ENCODE results near the gene RAMP1.
A peak's percentile ranks its signal among the peaks of the same experiment; 100 is the strongest.
"Not testable (repeated sequence)": the region's sequence is repeated elsewhere in the genome, so short reads cannot be mapped to it uniquely, and the experiment has no call there.

The RAMP1 gene

DNA sequence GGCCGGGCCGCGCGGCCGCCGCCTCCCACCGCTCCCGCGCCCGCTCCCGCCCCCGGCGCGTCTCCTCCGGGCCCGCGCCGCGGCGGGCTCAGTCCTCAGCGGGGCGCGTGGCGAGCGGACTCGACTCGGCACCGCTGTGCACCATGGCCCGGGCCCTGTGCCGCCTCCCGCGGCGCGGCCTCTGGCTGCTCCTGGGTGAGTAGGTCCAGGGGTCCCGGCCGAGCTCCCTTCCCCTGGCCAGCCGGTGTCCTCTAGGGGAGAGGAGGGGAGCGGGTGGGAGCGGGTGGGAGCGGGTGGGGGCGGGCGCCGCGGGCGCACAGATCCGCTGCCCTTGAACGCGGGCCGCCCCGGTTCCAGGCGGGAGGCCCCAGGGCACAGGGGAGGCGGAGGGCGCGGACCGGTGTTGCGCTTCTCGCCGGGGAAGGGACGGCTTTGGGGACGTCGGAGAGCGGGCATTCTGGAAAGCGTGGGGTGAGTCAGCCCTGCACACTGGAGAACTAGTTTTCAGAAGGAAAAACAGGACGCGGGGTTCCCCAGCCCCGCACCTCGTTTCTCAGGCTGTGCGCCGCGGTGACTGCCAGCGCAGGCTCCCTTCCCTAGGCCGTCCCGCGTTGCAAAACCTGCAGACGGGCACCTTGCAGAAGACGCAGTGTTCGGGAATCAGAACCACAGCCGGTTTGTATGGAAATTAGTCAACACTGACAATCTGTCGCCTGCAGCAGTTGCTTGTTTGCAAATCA is at the start of gene RAMP1:
Gene RAMP1 (plus strand): TSS at position 91 of the 740 bp plus-strand sequence. CDS start 53 bp downstream, at position 144.
- peak; percentile 10 for DNase-seq (ENCODE audit: low spot score)

DNA sequence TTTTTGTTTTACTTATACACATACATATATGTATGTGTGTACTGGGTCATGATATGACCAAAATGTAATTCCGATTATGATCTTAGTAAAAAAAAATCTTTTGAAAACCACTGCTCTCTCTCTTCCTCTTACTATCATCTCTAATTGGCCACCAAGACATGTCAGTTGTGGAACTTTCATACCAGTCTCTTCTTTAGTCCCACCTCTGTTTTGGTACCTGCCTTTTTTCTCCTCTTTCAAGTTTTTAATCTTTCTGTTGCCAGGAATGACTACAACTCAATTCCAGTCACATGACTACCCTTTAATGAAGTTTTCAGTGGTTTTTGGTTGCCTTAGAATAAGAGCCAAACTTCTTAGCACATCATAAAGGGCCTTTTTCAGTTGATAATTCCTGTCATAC is 43.8 kb upstream of the RAMP1 start:
- no peak for DNase-seq (ENCODE audit: low spot score)

DNA sequence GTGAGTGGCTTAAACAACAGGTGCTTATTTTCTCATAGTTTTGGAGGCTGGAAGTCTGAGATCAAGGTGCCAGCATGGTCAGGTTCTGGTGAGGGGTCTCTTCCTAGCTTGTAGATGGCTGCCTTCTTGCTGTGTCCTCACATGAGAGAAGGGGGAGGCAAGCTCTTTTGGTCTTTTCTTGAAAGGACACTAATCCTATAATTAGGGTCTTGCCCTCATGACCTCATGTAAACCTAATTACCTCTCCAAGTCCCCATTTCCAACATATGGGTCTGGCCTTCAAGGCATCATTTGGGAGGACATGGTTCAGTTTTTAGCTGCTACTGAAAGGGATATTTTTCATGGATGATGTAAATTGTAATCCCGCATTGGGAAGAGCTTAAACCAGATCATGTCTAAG is 42.9 kb upstream of the RAMP1 start:
- DNase-seq (ENCODE audit: low spot score): no peak

DNA sequence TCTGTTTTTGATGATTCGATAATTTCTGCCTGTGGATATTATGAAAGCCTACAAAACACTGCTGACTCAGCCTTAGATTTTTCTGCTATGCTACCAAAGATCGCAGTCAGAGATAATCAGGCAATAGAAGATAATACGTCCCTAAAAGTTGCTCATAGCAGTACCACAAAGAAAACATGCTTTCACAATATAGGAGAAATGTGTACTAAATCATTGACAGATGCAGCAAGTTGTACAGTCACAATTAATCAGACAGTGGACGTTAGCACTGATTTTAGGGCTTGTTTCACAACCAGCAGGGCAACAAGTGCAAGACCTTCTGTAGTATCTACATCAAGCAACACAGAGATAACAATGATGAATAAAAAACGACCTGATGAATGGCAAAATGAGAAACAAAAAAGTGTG is 41.4 kb upstream of the RAMP1 start:
- peak; percentile 16 for DNase-seq (ENCODE audit: low spot score)

DNA sequence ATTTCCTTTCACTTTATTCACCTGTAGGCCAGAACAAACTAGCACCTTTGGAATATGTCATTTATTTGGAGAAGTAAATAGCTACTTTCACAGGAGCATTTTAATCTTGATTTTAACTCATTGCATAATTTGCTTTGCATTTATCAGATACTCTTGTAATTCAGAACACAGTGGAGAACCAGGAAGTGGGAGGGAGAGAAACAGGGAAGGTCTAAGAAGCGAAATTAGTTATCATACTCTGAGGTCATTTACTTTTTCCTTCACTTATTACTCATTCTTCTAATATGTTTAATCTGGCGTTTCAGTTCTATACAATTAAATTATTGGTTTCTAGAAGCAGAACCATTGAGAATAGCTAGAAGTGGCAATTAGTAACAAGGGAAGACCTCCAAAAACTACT is 40.2 kb upstream of the RAMP1 start:
- no peak for DNase-seq (ENCODE audit: low spot score)

DNA sequence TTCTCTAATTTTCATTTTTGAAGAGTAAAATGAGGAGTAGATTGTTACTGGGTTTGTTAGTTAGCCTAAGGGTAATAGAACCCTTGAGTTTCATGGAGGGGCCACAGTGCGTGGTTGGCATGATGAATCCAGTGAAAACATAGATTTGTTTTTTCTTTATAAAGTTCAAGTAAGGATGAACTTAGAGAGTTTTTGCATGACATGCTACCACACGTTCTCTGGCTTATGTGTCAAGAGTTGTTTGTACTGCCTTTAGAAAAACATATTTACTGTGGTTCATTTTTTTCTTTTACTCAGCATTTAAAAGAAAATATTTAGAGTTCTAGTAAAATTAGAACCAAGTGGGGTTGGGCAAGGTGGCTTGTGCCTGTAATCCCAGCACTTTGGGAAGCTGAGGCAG is 39.0 kb upstream of the RAMP1 start:
- DNase-seq (ENCODE audit: low spot score): no peak

DNA sequence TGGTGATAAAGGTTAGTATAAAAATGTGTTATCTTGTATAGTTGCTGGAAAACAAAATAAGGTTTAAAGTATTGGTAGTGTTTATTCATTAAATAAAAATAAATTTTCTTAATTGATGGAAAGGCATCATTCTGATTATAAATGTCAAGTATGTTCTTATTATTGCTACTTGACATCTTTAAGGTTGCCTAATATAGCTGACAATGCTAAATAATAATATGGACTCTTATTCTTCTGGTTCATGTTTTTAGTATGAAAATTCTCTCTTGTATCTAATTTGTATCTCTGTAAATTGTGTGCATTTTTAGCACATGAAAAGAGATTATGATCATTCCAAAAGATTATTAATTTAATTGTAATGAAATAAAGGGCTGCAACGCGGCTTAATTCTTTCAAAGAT is 35.9 kb upstream of the RAMP1 start:
- DNase-seq (ENCODE audit: low spot score): no peak

DNA sequence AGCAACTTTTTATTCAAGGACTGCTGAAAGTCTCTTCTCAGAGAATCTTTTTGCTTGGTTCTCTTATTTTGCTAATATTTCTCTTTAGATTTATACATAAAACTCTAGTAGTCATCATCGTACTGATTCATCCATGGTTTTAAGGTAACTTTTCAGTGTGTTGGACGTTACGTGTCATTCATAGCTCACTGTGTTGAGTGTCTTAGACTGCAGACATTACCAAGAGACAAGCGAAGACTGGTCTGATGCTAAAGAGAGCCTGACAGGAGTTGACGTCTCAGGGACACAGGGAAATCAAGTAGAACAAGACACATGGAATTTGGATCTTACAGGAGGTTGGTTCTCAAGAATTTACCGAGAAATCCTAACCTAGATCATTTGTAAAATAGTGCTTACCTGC is 35.3 kb upstream of the RAMP1 start:
- no peak for DNase-seq (ENCODE audit: low spot score)

DNA sequence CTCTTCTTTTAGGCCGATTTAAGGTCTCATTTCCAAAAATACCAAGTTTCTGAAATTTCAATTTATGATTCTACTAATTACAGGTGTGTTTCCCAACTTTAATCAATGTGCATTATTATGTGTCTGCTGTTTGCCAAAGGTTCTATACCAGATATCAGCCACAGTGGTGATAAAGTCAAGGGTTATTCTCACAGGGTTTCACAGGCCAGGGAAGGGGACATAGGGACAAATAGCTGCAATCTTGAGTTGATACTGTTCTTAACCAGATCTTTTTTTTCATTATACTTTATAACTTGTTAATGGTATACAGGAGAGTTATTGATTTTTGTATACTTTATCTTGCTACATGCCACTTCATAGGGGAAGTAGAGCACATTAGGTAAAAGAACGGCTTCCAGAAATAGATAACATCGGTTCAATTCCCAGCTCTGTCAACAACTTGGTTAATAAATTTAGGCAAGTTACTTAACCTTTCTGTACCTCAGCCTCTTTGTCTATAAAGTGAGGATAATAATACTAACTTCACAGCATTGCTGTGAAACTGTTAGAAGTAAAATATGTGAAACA is 31.9 kb upstream of the RAMP1 start:
- no peak for DNase-seq (ENCODE audit: low spot score)

DNA sequence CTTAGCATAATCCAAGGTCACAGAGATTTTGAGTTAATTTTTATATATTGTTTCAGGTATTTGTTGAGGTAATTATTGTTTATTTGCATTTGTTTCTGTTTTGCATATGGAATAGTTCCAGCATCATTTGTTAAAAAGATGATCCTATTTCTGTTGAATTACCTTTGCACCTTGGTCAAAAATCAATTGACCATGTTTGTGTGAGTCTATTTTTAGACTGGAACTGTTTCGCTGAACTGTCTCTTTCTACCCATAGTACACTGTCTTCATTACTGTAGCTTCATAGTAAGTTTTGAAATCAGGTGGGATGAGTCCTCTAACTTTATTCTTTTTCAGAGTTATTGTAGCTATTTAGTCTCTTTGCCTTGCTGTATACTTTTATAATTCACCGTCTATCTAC is 28.9 kb upstream of the RAMP1 start:
- DNase-seq (ENCODE audit: low spot score): no peak

DNA sequence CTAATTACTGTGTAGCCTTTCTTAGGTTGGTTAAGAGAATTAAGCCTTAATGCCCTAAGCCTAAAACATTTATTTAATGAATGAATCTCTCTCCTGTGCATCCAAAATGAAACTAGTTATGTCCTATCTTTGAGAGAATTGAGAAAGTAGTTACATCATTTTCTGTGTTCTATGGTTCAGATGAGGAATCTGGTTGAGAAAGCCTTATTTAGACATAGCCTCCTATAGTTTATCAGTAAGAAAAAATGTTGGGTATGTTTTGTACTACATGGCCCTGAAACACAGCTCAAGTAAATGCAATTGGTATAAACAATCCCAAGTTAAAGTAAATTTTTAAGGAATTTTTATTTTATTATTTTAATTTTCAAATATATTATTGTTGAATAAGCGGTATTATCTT is 25.9 kb upstream of the RAMP1 start:
- no peak for DNase-seq (ENCODE audit: low spot score)

DNA sequence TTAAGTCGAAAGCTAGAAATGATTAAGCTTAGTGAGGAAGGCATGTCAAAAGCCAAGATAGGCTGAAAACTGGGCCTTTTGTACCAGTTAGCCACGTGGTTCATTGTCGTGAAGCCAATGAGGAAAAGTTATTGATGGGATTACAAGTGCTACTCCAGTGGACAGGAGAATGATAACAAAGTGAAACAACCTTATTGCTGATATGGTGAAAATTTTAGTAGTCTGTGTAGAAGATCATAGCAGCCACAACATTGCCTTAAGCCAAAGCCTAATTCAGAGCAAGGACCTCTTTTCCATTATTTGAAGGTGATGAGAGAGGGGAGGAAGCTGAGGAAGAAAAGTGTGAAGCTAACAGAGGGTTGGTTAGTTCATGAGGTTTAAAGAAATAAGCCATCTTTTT is 24.1 kb upstream of the RAMP1 start:
- no peak for DNase-seq (ENCODE audit: low spot score)

DNA sequence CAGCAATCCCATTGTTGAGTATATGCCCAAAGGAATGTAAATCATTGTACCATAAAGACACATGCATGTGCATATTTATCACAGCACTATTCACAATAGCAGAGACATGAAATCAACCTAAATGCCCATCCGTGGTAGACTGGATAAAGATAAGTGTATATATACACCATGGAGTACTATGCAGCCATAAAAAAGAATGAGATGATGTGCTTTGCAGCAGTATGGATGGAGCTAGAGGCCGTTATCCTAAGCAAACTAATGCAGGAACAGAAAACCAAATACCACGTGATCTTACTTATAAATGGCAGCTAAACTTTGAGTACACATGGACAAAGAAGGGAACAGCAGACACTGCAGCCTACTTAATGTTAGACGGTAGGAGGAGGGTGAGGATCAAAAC is 18.4 kb upstream of the RAMP1 start:
- no peak for DNase-seq (ENCODE audit: low spot score)

DNA sequence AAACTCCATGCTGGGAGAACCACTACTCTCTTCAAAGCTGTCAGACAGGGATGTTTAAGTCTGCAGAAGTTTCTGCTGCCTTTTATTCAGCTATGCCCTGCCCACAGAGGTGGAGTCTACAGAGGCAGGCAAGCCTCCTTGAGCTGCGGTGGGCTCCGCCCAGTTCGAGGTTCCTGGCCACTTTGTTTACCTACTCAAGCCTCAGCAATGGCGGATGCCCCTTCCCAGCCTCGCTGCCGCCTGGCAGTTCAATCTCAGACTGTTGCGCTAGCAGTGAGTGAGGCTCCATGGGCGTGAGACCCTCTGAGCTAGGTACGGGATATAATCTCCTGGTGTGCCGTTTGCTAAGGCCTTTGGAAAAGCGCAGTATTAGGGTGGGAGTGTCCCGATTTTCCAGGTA is 10.5 kb upstream of the RAMP1 start:
- DNase-seq (ENCODE audit: low spot score): not testable (repeated sequence)

DNA sequence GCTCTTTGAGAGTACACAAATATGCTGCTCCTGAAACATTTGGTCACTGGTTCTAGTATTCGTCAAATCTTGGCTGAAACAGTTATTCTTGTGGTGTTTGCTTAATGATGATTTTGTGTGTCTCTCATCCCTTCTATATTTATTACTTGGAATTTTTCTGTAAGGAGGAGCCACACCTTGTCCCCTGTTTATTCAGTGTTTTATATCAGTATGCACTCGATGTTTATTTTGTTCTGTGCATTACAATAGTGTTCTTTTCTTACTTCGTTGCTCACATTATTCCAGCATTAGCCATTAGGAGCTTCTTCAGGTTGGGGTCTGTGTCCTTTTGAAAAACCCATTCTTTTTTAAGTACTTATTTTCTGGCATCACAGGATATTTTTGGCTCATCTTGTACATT is 5.1 kb upstream of the RAMP1 start:
- no peak for DNase-seq (ENCODE audit: low spot score)

DNA sequence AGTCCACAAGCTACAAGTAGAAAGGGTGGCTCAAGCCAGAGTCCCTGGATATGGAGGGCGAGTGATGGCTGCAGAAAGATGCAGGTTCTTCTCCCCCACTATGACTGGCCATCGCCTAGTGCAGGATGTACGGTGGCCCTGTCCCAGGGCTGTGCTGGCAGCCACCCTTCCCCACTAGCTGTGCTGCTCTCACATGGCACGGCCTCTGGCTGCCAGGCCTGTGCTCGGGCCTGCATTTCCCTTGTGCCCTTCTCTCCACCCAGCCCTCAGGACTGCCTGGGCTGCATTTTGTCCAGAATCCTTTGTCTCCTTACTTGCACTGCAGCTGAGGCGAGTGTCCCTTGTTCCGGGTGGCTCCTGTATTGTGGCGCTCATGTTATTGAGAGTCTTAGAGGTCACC is 1.6 kb upstream of the RAMP1 start:
- no peak for DNase-seq (ENCODE audit: low spot score)

DNA sequence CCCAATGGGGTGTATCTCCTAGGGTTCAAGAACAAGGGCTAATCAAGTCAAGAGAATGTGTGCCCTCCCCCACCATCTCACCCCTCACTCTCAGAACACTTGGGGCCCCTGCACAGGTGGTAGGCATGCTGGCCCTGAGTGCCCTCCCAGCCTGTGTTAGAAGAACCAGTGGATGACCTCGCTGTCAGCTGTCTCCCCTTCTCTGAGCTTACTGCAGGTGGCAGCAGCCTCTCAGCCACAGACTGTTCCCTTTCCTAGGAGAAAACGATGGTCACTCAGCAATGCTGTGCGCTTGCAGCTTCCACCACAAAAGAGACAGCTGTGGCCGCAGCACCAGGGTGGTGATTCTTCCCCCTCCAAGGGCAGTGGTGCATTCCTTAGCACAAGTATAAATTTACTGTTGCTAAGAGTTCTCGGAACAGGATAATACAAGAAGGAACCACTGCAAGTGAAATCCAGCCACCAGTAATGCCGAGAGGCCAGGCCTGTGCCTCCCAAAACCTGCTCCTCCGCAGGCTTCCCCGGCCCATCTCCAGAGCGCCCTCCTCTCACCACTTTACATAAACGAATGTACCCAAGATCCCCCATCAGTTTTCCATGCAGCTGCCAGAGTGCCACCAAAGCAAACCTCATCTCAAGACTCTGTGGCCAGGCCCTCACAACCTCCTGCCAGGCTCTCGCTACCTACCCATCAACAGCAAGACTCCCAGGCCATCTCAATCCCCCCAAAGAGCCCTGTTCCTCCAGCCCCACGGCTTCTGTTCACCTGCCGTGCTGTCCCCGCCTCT is 935 bp upstream of the RAMP1 start:
- peak; percentile 82 for DNase-seq (ENCODE audit: low spot score)

DNA sequence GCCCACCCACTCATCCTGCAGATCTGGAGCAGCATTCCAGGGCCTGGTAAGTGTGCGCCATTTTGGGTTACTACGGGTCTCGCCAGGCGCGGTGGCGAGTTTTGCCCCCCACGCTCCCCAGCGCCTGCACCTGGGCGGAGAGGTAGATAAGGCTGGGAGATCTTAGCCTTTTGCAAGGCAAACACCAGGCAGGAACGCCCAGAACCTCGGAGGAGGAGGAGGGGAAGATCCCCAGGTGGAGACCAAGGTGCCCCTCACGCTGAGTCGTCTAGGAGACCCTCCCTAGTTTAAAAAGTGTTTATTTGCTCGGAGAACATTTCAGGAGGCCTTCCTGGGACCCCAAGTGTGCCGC is 365 bp upstream of the RAMP1 start:
- DNase-seq (ENCODE audit: low spot score): no peak

DNA sequence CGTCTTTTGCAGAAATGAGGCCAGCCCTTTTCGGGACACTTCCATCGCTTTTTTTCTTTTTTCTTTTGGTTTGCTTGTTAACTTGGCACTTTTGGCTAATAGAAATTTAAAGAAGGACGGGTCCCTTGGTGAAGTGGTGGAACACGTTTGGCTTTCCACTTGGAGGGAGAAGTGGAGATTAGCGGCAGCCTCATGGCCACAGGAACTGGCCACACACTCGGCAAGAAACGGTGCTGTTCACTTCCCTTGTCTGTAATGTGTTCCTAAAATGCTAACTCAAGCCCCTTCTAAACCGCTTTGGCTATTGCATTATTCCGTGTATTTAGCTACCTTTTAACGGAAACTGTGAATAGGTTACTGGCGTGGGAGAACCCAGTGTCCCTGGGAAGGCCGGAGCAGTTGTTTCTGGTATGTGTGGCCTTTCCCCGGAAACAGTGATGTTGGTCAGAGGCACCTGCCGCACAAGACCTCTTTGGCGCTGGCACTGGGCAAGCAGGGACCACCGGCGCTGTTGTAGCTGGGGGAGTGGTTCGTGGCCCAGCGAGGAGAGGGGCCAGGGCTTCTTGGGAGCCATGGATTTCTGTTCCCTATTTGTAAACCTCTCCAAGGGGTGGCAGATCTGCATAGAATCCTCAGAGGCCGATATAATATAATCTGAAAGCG is 981 bp downstream of the RAMP1 start:
- no peak for DNase-seq (ENCODE audit: low spot score)

DNA sequence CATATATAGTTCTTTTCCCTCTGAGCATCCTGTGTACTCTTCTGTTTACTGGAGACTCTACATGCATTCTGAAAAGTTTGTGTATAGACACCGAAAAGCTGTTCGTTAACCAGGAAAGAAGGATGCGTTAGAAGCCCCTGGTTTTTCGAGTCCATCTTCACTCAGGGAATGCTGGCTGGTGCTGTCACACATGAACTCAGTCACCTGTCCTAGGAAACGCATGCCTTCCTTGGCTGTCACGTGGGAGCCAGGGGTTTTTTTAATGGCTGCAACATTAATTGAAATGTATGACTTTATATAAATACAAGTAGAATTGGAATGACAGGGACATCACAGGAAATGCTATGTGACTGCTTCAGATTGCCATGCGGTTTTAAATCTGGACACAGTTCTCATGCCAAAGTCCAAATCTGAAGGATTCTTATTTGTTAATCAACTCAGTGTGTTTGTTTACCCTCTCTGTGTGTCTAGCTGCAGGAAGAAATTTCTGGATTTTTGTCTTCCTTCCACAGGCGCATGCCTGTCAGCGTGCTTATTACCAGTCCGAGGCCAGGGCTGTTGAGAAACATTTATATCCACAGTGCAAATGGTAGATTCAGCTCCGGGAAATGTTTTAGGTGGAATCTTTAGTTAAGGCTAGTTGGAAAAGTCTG is 2.6 kb downstream of the RAMP1 start:
- DNase-seq (ENCODE audit: low spot score): no peak

DNA sequence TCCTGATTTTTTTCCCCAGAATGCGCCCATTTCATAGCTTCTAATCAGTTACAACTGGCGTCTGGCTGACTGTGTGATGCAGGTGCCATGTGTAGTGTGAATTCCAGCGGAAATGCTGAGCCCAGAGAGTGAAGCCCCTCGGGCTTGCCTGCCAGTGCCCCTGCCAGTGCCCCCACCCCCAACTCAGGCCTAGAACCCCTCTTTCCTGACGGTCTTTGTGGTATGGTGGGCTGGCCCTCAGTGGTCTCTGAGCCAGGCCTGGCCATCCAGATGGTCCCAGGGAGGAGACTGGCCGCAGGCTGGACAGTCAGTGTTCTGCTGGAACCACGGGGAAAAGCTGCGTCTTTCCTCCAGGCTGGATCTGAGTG is 3.1 kb downstream of the RAMP1 start:
- DNase-seq (ENCODE audit: low spot score): no peak

DNA sequence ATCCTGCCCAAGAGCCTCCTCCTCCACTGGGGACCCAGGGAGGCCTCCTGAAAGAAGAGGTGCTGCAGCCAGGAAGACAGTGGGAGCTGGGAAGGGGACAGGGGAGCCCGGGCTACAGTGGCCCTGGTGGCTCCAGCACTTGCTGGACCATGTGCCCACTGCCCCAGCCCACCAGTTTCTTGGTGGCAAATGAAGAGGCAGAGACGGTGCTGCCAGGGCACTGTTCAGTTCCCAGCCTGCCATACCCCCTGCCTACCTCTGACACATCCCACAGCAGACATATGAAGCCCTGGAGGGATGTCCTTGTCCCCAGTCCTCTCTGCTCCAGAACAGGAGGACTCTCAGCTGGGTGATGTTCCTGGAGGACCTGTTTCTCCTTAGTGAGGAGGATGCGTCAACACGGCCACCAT is 3.7 kb downstream of the RAMP1 start:
- no peak for DNase-seq (ENCODE audit: low spot score)

All from kidney tubule cell (primary cell).